Occipital lobe (tissue), 2 donors: Measurements from ENCODE around the gene IFI35. TPM values are rescaled to one million over a fixed set of nuclear protein-coding genes. Genes with fewer than 3 reads are reported as not detected.
"Not testable (repeated sequence)": the region's sequence is repeated elsewhere in the genome, so short reads cannot be mapped to it uniquely, and the experiment has no call there.

ENCODE experiments used
- DNase-seq: peaks from one replicate; lab custom pipeline; 2025; lab: John Stamatoyannopoulos, UW
- total RNA-seq: library from RNA; depleted of rRNA; stranded (reverse); fragments of >200 nt; gene quantifications from one replicate; pipeline ENCODE4 v1.2.3, GENCODE V29; 2014

IFI35 gene
- total RNA-seq = 2.5 TPM

DNA sequence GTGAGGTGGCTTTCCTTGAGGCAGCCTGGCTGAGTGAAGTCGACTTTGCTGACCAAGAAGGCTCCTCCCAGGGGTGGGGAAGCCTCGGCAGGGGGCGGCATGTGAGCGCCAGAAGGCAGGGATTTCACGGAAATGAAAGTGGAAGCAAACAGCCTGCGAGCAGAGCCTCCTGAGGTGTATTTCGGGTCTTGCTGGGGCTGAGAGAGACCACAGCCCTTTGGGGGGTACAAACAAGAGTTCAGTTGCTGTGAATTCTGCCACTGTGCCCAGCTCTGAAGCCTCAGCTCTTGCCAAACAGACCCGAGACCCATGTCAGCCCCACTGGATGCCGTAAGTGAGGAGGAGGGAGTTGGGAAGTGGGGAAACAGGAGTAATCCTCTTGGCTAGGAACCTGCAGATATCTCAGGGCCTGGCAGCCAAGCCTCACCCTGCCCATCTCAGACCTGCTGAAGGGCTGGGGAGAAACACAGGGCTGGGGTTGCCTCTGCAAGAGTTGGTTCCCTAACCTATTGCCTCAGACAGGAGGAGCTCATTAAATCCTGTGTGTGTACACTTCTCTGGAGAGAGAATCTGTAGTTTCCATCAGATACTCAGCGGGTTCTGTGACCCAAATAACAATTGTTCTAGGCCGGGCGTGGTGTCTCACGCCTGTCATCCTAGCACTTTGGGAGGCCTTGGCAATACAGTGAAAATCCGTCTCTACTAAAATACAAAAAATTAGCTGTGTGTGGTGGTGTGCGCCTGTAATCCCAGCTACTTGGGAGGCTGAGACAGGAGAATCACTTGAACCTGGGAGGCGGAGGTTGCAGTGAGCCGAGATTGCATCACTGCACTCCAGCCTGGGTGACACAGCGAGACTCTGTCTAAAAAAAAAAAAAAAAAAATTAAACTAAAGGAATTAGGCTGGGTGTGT, at the start of gene IFI35:
Gene IFI35 (plus strand): TSS at position 146 of the 913 bp plus-strand sequence. CDS start 164 bp downstream, at position 310.
- no peak for DNase-seq

GRCh38 chr17:42964161-42964932, 42.2 kb upstream of the IFI35 start, which contains the start of gene AARSD1:
AARSD1 (minus strand) TSS chr17:42964454; CDS start chr17:42964440, 14 bp downstream.
- DNase-seq = peak; percentile 82

DNA sequence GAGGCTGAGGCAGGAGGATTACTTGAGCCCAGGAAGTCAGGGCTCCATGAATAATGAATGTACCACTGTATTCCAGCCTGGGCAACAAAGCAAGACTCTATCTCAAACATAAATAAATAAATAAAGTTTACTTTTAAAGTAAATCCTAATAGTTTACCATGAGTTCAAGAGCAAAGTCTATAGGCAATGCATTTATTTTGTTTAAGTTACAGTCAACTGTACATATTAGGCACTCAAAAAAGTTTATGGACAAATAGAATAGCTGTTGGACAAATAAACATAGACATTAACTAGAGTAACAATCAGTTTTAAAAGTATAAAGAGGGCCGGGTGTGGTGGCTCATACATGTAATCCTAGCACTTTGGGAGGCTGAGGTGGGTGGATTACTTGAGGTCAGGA, 38.7 kb upstream of the IFI35 start:
- DNase-seq = no peak

GRCh38 chr17:42969001-42969581, 37.5 kb upstream of the IFI35 start:
- DNase-seq = no peak

DNA sequence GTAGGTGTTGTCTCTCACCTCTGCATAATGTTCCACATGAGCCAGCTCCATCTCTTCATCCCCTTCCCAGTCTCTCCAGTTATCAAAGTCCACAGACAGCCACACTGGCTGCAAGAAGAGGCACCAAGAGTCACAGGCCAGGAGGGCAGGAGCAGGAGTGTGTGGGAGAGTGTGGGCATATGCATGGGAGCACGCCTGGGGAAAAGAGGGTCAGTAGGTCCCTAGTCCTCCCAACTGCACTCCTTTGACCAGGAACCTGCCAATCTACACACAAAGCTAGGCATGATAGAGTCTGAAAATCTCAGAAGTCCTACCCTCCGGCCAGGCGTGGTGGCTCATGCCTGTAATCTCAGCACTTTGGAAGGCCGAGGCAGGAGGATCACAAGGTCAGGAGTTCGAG, 35.0 kb upstream of the IFI35 start:
- DNase-seq = no peak

- DNase-seq = not testable (repeated sequence)
Measured at GRCh38 chr17:42973323-42973722, 33.3 kb upstream of the IFI35 start.

GRCh38 chr17:42975265-42975664, 31.3 kb upstream of the IFI35 start:
- DNase-seq = no peak

DNA sequence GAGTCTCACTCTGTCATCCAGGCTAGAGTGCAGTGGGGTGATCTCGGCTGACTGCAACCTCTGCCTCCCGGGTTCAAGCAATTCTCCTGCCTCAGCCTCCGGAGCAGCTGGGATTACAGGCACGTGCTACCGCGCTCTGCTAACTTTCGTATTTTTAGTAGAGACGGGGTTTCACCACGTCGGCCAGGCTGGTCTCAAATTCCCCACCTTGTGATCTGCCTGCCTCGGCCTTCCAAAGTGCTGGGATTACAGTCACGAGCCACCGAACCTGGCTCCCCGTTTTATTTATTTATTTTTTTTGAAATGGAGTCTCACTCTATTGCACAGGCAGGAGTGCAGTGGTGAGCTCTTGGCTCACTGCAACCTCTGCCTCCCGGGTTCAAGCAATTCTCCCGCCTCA, 30.9 kb upstream of the IFI35 start:
- not testable (repeated sequence) for DNase-seq

GRCh38 chr17:42979511-42980273, 26.9 kb upstream of the IFI35 start, which contains the start of gene PTGES3L:
PTGES3L (minus strand) TSS chr17:42980080; CDS start chr17:42980053, 27 bp downstream.
- no peak for DNase-seq

DNA sequence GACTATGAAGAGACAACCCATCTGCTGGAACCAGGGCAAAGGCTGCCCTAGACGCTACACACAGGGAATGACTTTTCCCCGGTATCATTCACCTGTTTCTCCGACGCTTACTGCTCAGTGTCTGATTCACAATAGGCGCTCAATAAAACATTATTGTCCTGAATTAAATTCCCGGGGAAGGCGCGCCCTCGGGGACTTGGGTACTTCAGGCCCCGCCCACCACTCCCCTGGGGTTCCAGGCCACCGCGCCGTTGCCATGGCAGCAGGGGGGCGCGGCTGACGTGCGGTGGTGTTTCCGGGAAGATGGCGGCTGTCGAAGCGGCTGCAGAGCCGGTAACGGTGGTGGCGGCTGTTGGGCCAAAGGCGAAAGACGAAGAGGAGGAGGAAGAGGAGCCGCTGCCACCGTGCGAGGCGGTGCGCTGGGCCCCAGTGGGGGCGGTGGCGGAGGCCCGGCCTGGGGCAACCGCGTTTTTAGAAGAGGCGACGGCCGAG, 26.3 kb upstream of the IFI35 start, which contains the start of gene RUNDC1:
Gene RUNDC1 (plus strand): TSS at position 292 of the 492 bp plus-strand sequence. CDS start 12 bp downstream, at position 304.
- peak; percentile 79 for DNase-seq

GRCh38 chr17:42980766-42981397, 25.7 kb upstream of the IFI35 start:
- no peak for DNase-seq

DNA sequence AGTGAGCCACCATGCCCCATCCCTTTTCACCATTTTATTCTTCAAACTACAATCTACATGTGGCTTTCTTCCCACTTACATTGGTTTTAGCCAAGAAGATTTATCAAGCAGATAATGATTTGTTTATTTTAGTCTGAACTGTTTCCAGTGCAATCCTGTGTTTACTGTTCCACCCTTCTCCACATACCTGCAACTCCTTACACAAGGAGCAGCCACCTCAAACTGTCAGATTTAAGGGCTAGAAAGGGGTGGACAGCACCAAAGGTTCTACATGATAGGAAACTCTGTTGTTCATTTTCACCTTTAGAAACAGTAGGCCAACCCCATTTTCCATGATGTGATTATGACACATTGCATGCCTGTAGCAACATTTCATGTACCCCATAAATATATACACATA, 24.3 kb upstream of the IFI35 start:
- no peak for DNase-seq

DNA sequence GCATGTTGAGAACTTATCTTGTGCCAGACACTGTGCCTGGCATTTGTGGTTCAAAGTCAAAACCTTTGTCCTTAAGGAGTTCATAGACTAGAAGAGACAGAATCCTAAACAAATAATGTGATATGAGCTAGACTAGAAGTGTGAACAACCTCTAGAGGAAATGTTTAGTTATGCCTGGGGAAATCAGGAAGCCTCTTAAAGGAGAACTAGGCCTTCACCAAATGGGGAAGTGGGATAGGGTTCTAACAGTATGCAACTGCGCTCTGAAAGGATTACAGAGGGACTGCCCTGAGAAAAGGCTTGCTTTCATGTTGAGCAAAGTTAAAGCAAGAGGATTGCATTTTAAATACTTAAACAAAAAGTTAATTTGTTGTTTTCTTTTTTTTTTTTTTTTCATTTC, 21.4 kb upstream of the IFI35 start:
- no peak for DNase-seq

- no peak for DNase-seq
Measured at GRCh38 chr17:42989141-42989540, 17.4 kb upstream of the IFI35 start.

DNA sequence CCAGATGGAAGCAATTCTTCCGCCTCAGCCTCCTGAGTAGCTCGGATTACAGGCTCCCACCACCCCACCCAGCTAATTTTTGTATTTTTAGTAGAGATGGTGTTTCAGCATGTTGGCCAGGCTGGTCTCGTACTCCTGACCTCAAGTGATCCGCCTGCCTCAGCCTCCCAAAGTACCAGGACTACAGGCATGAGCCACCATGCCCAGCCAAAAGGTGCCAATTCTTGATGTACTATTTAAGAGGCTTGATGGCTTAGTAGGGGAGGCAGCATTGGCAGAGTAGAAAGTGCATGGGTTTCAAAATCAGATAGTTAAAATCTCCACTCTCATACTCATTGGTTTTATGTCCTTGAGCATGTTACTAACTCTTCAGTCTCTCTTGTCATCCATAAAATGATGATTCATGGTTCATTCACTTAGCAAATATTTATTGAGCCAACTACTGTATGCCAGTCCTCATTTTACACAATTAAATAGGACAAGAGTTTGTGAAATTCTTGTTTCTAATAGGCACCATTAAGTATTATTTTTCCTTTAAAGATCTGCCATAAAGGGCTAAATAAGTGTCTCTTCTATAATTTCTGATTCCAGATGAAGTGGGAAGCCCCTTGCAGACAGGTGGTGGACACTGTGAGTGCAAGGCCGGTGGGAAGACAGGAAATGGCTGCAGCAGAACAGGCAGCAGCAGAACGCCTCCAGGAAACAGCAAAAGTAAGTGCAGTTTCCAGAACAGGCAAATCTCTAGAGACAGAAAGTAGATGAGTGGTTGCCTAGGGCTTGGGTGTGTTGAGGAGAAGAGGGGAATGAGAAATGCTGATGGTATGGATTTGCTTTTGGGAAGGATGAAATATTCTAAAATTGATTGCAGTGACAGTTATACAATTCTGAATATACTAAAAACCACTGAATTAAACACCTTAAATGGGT, 16.6 kb upstream of the IFI35 start:
- no peak for DNase-seq

DNA sequence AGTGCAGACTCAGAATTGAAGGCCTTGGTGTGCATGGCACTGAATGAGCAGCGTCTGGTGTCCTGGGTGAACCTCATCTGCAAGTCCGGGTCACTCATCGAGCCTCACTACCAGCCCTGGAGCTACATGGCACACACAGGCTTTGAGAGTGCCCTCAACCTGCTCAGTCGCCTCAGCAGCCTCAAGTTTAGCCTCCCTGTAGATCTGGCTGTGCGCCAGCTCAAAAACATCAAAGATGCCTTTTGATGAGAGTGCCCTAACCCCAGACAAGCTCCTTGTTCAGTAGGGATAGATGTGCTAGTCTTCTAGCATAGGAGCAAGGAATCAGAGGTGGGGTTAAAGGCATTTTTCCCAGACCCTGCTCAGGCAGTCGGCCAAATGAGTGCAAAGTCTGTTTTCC, 15.1 kb upstream of the IFI35 start:
- no peak for DNase-seq

DNA sequence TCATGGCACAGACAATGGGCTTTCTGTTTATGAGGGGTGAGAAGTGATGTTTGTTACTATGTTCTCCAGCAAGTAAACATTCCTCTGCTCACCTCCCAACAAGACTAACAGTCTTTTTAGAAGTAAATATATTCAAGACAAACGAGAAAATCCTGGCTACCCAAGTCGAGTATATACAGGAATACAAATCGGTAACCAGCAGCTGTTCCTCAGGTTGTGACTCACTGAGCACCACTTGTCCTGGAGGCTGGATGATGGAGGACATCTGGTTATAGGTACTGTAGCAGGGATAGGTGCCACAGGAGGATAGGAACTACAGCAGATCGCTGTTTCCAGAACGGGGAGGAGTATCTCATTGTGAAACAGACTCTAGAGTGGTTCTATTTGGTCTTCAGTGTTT, 13.7 kb upstream of the IFI35 start:
- no peak for DNase-seq

DNA sequence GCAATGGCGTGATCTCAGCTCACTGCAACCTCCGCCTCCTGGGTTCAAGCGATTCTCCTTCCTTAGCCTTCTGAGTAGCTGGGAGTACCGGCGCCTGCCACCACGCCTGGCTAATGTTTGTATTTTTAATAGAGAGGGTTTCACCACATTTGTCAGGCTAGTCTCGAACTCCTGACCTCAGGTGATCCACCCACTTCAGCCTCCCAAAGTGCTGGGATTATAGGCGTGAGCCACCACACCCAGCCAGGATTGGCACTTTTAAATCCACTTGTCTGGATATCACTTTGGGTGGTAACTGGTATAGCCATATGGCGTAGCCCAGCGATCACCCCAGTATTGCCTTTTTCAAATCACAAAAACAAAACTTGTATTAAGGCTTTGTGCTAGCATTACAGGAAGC, 12.7 kb upstream of the IFI35 start:
- not testable (repeated sequence) for DNase-seq

GRCh38 chr17:42997390-42997983, 9.1 kb upstream of the IFI35 start:
- DNase-seq = no peak
